DMS79 treated with DMSO at 0.1 percent for 48 hours (cell line): ENCODE measurements around the gene SGK2.

Experiments
- DNase-seq: peaks from one replicate; lab custom pipeline; 2025; lab: John Stamatoyannopoulos, UW

Gene SGK2

DNA sequence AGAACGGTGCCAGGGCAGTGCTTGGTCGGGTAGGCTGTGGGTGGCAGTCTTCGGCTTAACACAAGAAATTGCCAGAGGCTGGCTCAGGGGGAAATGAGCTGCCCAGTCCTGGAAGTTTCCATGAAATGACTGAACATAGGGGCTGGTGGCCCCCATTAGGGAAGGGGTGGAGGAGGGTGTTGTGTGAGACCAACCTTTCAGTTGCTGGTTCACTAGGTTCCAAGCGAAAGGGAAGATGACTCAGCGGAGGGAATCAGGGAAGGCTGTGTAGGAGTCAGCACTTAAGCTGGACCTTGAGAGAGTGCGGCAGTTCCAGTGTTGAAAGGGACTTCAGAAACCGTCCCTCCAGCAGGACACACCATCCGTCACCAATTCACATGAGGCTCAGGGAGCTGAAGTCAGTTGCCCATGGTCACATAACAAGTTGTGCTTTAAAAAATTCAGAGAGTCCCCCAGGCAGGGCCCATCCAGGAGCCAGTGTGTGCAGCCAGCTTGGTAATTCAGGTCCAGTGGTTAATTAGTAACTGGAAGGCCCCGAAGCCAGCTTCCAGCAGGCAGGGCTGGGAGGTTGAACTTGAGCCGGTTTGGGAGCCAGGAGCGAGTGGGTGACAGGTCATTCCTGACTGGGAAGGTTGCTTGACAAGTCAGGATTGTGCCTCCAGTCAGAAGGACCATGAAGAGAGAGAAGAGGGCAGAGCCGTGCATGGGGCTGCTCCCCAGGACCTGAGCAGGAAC is at the start of gene SGK2:
SGK2 (plus strand) TSS at position 616 of the 735 bp plus-strand sequence. CDS start 7,469 bp downstream, outside the sequence.
- DNase-seq: no peak

DNA sequence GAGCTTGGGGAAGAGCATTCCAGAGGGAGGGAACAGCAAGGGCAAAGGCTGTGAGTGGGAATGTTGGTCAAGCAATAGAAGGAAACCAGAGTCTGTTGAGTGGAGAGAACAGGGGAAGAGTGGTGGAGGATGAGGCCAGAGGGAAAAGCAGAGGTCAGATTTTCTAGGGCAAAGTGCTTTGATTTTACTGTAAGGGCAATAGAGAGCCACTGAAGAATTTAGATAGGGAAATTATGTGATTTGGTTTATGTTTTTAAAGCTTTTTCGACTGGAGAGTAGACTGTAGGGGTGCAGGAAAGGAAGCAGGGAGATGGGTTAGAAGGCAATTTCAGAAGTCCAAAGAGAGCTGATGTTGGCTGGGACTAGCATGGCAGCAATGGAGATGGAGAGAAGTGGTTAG is 46.9 kb upstream of the SGK2 start:
- DNase-seq: no peak

DNA sequence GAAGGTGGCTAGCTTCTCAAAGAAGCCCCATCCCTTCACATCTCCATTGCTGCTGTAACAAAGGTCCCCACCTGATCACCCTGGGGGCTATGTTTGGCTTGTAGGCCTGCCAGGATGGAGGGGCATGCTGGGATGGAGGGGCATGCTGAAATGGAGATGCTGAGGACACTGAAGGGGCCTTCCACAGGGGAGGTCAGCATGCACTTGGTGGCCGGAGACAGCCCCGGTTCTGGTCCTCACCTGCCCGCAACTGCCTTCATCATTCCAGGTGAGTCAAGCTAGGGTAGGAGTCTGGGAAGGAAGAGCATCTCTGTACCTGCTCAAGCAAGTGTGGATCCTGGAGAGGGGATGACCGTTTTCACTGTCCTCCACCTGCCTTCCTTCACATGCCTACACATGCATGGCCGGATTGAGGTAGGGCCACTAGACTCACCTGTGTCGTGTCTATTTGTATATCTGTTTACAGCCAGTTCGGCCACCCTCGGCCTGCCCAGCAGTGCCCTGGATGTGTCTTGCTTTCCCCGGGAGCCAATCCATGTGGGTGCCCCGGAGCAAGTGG is 45.4 kb upstream of the SGK2 start:
- no peak for DNase-seq

DNA sequence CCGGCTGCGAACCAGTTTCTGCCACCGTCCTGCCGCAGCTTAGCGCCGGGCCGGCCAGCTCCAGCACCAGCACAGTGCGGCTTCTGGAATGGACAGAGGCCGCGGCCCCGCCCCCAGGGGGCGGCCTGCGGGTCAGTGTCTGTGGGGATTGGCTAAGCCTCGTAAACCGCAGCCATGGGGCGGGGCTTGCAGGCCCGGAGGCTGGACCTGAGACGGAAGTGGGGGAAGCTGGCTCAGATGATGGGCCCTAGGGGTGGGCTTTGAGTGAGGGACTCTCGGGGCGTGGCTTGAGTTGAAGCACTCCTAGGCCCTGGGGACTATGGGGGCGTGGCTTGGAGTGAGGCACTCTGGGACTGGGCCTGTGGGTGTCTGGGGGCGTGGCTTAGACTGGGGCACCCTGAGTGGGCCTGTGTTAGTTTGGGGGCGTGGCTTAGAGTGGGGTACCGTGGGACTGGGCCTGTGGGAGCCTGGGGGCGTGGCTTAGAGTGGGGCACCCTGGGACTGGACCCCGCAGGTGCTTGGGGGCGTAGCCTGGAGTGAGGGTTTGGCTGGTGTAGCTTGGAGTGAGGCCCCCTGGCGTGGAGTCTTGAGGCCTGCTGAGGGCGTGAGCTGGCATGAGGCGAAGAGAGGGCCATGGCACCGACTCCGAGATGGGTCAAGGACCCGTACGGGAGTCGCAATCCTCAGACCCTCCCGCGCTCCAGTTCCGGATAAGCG is 44.7 kb upstream of the SGK2 start:
- no peak for DNase-seq

DNA sequence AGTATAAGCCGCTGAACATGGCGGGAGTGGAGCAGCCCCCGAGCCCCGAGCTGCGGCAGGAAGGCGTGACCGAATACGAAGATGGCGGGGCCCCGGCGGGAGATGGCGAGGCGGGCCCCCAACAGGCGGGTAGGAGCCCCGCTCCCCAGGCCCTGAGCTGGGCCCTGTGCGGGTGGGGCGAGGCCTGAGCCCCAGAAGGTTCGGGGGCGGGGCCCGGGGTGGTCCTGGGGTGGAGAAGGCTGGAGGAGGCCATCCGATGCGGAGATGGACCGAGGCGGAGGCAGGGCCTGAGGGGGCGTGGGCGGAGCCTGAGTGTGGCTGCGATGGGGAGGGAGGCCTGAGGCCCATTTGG is 44.2 kb upstream of the SGK2 start:
- no peak for DNase-seq

DNA sequence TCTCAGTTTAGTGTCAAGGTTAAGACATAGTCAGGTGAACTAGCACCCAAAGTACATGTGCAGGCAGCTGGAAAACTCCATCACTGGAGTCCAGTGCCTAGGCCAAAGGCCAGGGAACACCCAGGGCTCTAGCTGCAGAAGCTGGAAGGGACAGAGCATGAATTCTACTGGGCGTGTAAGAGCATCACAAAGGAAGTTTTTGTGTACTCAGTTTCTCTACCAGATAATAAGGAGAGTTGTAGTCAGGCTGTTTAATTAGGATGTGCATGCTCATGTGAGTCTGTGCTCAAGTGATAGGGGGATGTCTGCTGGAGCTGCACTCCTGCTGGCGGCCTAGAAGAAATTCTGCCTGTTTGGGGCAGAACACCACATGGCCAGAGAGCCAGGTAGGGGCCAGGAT is 43.2 kb upstream of the SGK2 start:
- DNase-seq: no peak

DNA sequence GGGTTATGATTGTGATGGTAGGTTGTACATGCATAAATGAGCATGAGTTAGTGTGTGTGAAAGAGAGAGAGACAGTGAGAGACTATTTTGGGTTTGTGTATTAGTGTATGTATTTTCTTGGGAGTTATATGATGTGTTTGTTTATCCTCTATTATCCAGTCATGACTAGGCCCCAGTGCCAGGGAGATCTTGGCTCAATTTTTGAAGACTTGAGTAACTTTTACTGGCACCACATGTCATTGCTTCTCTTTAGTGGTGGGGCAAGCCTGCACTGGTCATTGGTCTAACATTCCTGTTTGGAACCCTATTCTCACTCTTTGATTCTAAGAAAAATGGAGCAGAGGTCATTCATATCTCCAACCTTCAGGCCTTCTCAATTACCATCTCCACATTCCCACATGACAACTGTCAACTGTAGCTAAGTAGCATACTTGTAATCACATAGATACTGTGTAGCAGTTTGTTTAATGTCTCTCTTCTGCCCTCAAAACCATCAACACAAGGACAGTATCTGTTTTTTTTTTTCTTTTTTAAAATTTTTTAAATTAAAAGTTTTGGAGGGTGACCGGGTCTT is 42.5 kb upstream of the SGK2 start:
- DNase-seq: no peak

DNA sequence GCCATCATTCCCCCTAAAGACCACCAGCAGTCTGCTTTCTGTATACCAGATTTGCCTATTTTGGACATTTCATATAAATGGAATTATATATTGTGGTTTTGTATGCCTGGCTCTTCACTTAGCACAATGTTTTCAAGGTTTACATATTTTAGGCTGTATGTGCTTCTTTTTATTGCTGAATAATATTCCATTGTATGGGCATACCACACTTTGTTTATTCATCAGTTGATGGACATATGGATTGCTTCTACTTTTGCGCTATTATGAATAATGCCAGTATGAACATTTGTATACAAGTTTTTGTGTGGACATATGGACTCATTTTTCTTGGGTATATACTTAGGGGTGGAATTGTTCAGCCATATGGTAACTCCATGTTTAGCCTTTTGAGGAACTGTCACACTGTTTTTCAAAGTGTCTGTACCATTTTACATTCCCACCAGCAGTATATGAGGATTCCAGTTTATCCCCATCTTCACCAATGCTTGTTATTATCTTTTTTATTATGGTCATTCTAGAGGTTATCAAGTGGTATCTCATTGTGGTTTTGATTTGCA is 38.7 kb upstream of the SGK2 start:
- DNase-seq: no peak

DNA sequence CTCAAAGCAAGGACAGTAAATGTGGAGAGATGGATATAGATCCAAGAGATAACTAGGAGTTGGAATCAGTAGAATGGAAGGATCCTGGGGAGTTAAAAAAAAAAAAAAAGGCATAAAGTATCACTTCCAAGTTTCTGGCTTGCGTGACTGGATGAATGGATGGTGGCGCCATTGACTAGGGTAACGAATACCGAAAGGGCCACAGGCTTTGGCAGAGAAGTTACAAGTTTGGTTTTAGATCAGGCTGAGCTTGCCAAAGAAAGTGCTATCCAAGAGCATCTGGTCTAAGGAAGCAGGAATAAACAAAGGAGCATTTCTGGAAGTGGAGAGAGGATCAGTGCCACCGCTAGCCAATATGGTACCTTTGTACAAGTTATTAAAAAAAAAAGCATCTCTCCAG is 33.8 kb upstream of the SGK2 start:
- no peak for DNase-seq

DNA sequence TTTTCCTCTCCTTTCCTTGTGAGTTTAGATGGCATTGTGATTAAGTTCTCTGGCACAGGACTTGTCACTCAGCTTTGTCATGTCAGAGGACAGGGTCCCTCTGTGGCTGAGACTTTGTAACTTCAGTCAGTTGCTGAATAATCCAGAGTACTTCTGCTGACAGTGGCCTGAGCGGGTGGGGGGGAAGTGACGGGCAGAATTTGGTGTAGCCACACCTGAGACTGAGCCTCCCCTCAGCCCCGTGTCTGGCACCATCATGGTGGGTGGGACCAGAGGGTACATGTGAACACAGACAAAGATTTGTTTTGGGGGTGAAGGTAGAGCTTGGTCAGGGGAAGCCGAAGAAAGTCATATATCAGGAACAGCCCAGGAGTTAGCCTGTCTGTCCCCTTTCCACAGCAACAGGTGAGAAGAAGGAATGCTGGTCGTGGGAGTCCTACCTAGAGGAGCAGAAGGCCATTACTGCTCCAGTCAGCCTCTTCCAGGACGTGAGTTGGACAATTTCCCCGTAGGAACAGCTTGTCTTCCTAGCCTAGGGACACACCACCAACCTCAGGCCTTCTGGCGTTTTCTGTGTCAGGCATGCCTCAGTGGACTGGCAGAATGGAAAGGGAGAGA is 30.5 kb upstream of the SGK2 start:
- no peak for DNase-seq

DNA sequence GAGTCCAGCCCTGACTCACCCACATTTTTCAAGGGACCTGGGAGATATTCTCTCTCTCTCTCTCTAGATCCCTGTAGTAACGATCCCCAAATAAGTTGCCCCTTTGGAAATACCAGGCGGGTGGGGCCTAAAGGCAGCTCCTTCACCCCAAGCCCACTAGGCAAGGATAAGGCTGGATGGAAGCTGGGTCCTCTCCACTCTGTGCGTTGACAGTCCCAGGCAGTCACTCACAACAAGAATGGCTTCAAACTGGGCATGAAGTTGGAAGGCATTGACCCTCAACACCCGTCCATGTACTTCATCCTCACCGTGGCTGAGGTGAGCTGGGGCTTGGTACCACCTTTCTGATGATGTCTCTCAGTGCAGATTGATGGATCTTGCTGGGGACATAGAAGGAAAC is 29.8 kb upstream of the SGK2 start:
- no peak for DNase-seq

DNA sequence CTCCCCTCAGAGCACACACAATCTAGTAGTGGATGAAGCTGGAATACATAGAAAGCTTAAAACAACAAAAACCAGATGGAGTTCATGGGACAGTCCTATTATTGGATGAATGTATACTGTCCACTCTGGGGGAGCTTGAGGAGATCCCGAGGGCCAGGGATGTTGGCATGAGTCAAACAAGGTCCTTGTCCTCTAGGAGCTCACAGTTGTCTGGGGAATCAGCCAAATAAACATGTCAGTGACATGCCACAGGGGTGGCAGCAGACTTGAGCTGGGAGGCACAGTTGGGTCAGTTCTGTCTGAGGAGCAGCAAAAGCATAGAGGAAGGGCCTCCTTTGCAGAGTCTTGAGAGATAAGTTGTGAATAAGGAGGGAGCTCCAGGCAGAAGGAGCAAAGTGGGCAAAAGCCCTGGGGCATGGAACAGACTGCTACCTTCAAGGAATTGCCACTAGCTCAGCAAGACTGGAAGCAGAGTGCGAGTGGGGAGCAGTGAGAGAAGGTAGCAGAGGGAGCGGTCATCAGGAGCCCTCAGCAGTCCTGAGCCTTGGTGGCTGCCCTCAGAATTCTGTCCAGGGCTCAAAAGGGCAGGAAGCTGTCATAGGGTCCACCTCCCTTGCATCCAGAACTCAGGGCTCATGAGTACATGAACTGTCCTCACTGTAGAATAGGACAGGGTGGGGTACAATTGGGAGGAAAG is 29.2 kb upstream of the SGK2 start:
- DNase-seq: no peak

DNA sequence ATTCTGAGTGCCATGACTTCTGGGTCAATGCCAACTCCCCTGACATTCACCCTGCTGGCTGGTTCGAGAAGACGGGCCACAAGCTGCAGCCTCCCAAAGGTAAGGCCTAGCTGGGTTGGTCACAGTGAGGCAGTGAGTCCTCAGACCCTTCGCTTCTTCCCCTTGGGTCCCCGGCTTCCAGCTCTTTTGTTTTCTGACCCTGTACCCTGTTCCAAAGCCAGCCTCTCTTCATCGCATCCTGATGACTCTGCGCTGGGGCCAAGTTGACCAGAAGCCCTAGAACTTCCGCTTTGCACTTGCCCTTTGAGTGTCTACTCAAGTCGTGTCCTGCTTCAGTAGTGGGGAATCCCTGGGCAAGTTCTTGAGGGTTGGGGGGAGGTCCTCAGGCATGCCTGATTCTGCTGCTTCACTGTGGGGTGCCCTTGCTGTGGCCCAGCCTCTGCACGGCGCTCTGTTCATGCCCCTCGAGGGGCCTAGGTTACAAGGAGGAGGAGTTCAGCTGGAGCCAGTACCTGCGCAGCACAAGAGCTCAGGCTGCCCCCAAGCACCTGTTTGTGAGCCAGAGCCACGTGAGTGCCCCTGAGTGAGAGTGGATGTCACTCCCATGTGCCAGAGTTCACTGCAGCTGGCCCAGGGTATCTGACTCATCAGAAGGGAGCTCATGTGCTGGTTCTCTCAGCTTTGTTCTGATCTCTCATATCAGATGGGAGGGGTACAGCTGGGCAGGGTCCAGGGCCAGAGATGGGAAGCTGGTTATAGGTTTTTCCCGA is 28.3 kb upstream of the SGK2 start:
- DNase-seq: no peak

DNA sequence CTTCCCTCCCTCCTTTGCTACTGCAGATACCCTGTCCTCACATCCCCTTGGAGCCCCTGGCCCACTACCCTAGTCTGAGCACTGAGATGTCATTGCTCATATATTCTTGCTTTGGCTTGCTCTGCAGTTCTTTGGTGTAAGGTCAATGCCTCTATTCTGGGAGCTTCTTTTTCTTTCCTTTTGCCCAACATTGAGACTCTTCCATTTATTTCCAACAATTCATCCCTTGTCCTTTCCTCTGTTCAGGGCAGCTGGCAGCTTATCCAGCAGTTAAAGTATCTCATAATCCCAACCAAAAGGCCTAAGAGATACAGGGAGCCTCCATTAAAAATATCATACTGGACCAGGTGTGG is 27.8 kb upstream of the SGK2 start:
- DNase-seq: no peak

DNA sequence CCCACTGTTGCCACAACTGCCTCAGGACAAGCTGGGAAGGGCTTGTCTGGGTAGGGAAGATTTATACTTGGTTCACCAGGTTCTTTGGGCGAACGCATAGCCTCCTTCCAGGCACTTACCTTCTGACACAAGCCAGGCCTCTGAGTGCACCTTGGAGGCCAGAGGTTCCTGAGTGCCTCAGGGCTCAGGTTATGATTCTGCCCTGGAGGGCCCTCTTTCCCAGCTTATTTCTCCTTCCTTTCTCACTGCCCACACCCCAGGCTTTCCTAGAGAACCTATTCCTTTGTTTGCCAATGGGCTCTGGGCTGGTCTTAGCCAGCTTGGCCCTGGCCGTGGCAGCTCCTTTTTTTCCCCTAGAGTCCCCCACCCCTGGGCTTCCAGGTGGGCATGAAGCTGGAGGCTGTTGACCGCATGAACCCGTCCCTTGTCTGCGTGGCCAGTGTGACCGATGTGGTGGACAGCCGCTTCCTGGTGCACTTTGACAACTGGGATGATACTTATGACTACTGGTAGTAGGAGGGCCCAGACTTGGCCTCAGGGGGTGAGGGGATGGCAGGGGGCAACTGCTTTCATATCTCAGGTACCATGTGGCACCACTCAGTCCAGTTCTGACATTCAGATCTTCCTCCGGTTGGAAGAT is 26.3 kb upstream of the SGK2 start:
- DNase-seq: no peak

DNA sequence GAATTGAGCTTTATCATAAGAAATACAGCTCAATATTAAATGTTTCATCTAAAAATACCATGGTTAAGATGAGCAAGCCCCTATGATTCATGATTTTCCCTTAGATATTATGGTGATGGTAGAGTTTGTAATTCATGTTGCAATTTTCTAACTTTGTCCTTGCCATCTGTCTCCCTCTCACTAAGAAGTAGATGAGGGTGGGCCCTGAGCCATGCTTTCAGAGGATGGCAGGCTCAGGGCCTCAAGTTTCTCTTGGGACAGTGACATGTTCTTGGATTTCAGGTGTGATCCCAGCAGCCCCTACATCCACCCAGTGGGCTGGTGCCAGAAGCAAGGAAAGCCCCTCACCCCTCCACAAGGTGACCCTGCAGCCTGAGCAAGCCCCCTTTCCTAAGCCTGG is 25.8 kb upstream of the SGK2 start:
- DNase-seq: no peak

DNA sequence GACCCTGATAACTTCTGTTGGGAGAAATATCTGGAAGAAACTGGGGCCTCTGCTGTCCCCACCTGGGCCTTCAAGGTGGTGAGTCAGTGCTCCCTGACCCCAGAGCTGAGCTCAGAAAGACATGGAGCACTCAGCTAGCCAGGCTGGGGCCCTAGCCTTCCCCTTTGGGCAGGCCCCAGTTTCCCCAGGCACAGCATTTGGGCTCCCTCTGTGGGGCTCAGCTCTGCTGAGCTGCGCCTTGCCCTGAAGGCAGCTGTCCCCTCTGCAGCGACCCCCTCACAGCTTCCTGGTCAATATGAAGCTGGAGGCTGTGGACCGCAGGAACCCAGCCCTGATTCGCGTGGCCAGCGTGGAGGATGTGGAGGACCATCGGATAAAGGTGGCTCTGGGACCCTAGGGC is 24.8 kb upstream of the SGK2 start:
- no peak for DNase-seq

DNA sequence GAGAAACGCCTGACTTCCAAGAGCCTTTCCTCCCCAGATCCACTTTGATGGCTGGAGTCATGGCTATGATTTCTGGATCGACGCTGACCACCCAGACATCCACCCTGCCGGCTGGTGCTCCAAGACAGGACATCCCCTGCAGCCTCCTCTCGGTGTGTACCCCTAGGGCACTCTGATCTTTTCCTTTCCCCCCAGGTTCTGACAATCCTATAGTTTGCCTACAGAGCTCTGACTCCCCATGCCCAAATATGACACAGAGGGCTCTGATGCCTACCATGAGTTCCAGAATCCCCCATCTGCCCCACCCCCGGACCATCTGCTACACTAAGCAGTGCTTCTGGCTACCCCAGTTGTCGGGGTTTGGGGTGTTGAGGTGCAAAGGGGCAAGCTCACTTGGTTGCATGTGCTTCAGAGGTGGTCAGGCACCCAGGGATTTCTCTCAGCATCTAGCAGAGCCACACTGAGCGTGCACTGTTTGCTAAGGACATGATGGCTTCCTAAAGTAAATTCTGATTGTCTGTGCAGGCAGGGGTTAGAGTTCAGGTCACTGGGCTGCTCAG is 24.0 kb upstream of the SGK2 start:
- no peak for DNase-seq

DNA sequence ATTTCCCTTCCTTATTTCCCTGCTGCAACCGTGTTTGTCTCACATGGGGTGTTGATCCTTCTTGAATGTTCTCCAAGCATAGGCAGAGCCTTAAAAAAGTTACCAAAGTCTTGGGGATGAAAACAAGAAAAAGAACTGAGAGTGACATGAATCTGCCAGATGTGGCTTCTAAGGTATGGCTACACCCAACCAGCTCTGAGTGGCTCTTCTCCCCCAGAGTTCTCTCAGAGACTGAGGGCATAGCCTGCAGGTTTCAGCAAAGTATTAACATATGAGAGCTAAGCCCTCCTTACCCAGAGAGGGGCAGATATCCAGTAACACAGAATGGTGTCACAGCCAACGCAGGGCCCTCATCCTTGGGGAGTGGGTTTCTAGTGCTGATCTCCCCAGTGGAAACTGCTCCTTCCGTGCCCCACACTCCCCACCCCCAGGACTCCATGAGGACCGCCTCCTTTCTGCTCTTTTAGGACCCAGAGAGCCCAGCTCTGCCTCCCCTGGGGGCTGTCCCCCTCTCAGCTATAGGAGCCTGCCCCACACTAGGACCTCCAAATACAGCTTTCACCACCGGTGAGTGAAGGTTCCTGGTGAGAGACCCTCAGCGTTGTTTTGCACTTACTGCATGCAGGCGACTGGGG is 23.3 kb upstream of the SGK2 start:
- no peak for DNase-seq
